HEK293 (cell line): ENCODE measurements around the gene C2orf42.

Experiments used
- BCL11B ChIP-seq: fragments of 450-650 bp; formaldehyde crosslinking; IDR thresholded peaks from 2 replicates; pipeline ENCODE4 v1.5.1; 2016; ENCODE audit warnings: low read depth, missing biosample characterization, missing genetic modification characterization
- EGR2 ChIP-seq: fragments of 450-650 bp; formaldehyde crosslinking; IDR thresholded peaks from 2 replicates; pipeline ENCODE4 v1.5.1; 2016; ENCODE audit warnings: low read depth, missing biosample characterization, missing genetic modification characterization
- GLI2 ChIP-seq: fragments of 450-650 bp; formaldehyde crosslinking; IDR thresholded peaks from 2 replicates; pipeline ENCODE4; 2017; ENCODE audit warnings: missing biosample characterization, missing genetic modification characterization, low read depth, borderline replicate concordance
- GLI4 ChIP-seq: fragments of 450-650 bp; formaldehyde crosslinking; IDR thresholded peaks from 2 replicates; pipeline ENCODE4 v1.5.1; 2016; ENCODE audit warnings: missing biosample characterization, missing genetic modification characterization
- HOXC10 ChIP-seq: sonication (generic); formaldehyde crosslinking; IDR thresholded peaks from 2 replicates; pipeline ENCODE4 v1.8.1; 2023; ENCODE audit warnings: mild to moderate bottlenecking, missing genetic modification reagents
- KLF16 ChIP-seq: fragments of 450-650 bp; formaldehyde crosslinking; IDR thresholded peaks from 2 replicates; pipeline ENCODE4 v1.5.1; 2017; ENCODE audit warnings: missing biosample characterization, missing genetic modification characterization
- OVOL3 ChIP-seq: fragments of 450-650 bp; formaldehyde crosslinking; IDR thresholded peaks from 2 replicates; pipeline ENCODE4 v1.5.1; 2016; ENCODE audit warnings: missing biosample characterization, missing genetic modification characterization
- SP2 ChIP-seq: fragments of 450-650 bp; formaldehyde crosslinking; IDR thresholded peaks from 2 replicates; pipeline ENCODE4 v1.5.1; 2016; ENCODE audit warnings: missing biosample characterization, missing genetic modification characterization
- TRIM28 ChIP-seq: IDR thresholded peaks from 2 replicates; pipeline ENCODE4 v1.6.1; 2011; ENCODE audit warnings: low read length, control low read depth, borderline replicate concordance
- YY1 ChIP-seq: fragments of 450-650 bp; formaldehyde crosslinking; IDR thresholded peaks from 2 replicates; pipeline ENCODE4 v1.5.1; 2018; ENCODE audit warnings: missing biosample characterization, missing genetic modification characterization
- ZBTB48 ChIP-seq: fragments of 450-650 bp; formaldehyde crosslinking; IDR thresholded peaks from 2 replicates; pipeline ENCODE4 v1.5.1; 2016; ENCODE audit warnings: missing biosample characterization, missing genetic modification characterization
- ZBTB8A ChIP-seq: fragments of 450-650 bp; formaldehyde crosslinking; IDR thresholded peaks from 2 replicates; pipeline ENCODE4 v1.5.1; 2016; ENCODE audit warnings: missing biosample characterization, missing genetic modification characterization
- ZFP41 ChIP-seq: fragments of 450-650 bp; formaldehyde crosslinking; IDR thresholded peaks from 2 replicates; pipeline ENCODE4 v1.5.1; 2016; ENCODE audit warnings: missing biosample characterization, missing genetic modification characterization, borderline replicate concordance
- ZNF138 ChIP-seq: fragments of 450-650 bp; formaldehyde crosslinking; IDR thresholded peaks from 2 replicates; pipeline ENCODE4 v1.5.1; 2016; ENCODE audit warnings: missing biosample characterization, missing genetic modification characterization, borderline replicate concordance
- ZNF16 ChIP-seq: fragments of 450-650 bp; formaldehyde crosslinking; IDR thresholded peaks from 2 replicates; pipeline ENCODE4 v1.5.1; 2016; ENCODE audit warnings: low read depth, missing biosample characterization, missing genetic modification characterization
- ZNF214 ChIP-seq: fragments of 450-650 bp; formaldehyde crosslinking; IDR thresholded peaks from 2 replicates; pipeline ENCODE4 v1.5.1; 2017; ENCODE audit warnings: missing biosample characterization, mild to moderate bottlenecking, missing genetic modification characterization, borderline replicate concordance
- ZNF221 ChIP-seq: fragments of 450-650 bp; formaldehyde crosslinking; IDR thresholded peaks from 2 replicates; pipeline ENCODE4 v1.5.1; 2017; ENCODE audit warnings: missing biosample characterization, missing genetic modification characterization, borderline replicate concordance
- ZNF248 ChIP-seq: fragments of 450-650 bp; formaldehyde crosslinking; IDR thresholded peaks from 2 replicates; pipeline ENCODE4 v1.5.1; 2017; ENCODE audit warnings: missing biosample characterization, missing genetic modification characterization
- ZNF335 ChIP-seq: fragments of 450-650 bp; formaldehyde crosslinking; conservative IDR thresholded peaks from 2 replicates; pipeline ENCODE4 v1.5.1; 2016; ENCODE audit warnings: missing biosample characterization, missing genetic modification characterization
- ZNF366 ChIP-seq: fragments of 450-650 bp; formaldehyde crosslinking; conservative IDR thresholded peaks from 2 replicates; pipeline ENCODE4 v1.5.1; 2016; ENCODE audit warnings: missing biosample characterization, missing genetic modification characterization
- ZNF391 ChIP-seq: fragments of 450-650 bp; formaldehyde crosslinking; IDR thresholded peaks from 2 replicates; pipeline ENCODE4 v1.5.1; 2016; ENCODE audit warnings: low read depth, missing biosample characterization, missing genetic modification characterization, borderline replicate concordance
- ZNF426 ChIP-seq: fragments of 450-650 bp; formaldehyde crosslinking; IDR thresholded peaks from 2 replicates; pipeline ENCODE4 v1.5.1; 2017; ENCODE audit warnings: missing biosample characterization, missing genetic modification characterization, mild to moderate bottlenecking, inconsistent platforms, moderate library complexity
- ZNF544 ChIP-seq: fragments of 450-650 bp; formaldehyde crosslinking; IDR thresholded peaks from 2 replicates; pipeline ENCODE4 v1.5.0; 2017; ENCODE audit warnings: missing biosample characterization, missing genetic modification characterization
- ZNF585B ChIP-seq: fragments of 450-650 bp; formaldehyde crosslinking; IDR thresholded peaks from 2 replicates; pipeline ENCODE4 v1.5.1; 2016; ENCODE audit warnings: missing biosample characterization, missing genetic modification characterization
- ZNF658 ChIP-seq: fragments of 450-650 bp; formaldehyde crosslinking; IDR thresholded peaks from 2 replicates; pipeline ENCODE4; 2016; ENCODE audit warnings: missing biosample characterization, missing genetic modification characterization
- ZNF664 ChIP-seq: fragments of 450-650 bp; formaldehyde crosslinking; IDR thresholded peaks from 2 replicates; pipeline ENCODE4 v1.5.1; 2016; ENCODE audit warnings: missing biosample characterization, missing genetic modification characterization
- ZNF830 ChIP-seq: fragments of 450-650 bp; IDR thresholded peaks from 2 replicates; pipeline ENCODE4 v1.5.0; 2018; ENCODE audit warnings: missing biosample characterization, missing genetic modification characterization, low read depth, mild to moderate bottlenecking, moderate library complexity
- ZSCAN30 ChIP-seq: fragments of 450-650 bp; IDR thresholded peaks from 2 replicates; pipeline ENCODE4 v1.5.1; 2018; ENCODE audit warnings: missing biosample characterization, mild to moderate bottlenecking, missing genetic modification characterization, moderate library complexity
- TF ChIP-seq, protein P1 (sequence below): fragments of 450-650 bp; formaldehyde crosslinking; IDR thresholded peaks from 2 replicates; pipeline ENCODE4 v1.5.1; 2016; ENCODE audit warnings: missing biosample characterization, missing genetic modification characterization, borderline replicate concordance
- TF ChIP-seq, protein P2 (sequence below): fragments of 450-650 bp; formaldehyde crosslinking; IDR thresholded peaks from 2 replicates; pipeline ENCODE4 v1.5.1; 2016; ENCODE audit warnings: missing biosample characterization, missing genetic modification characterization
- TF ChIP-seq, protein P3 (sequence below): fragments of 450-650 bp; formaldehyde crosslinking; IDR thresholded peaks from 2 replicates; pipeline ENCODE4 v1.5.1; 2017; ENCODE audit warnings: missing biosample characterization, missing genetic modification characterization
- TF ChIP-seq, protein P4 (sequence below): fragments of 450-650 bp; formaldehyde crosslinking; IDR thresholded peaks from 2 replicates; pipeline ENCODE4 v1.5.1; 2016; ENCODE audit warnings: missing biosample characterization, missing genetic modification characterization

Gene C2orf42

DNA sequence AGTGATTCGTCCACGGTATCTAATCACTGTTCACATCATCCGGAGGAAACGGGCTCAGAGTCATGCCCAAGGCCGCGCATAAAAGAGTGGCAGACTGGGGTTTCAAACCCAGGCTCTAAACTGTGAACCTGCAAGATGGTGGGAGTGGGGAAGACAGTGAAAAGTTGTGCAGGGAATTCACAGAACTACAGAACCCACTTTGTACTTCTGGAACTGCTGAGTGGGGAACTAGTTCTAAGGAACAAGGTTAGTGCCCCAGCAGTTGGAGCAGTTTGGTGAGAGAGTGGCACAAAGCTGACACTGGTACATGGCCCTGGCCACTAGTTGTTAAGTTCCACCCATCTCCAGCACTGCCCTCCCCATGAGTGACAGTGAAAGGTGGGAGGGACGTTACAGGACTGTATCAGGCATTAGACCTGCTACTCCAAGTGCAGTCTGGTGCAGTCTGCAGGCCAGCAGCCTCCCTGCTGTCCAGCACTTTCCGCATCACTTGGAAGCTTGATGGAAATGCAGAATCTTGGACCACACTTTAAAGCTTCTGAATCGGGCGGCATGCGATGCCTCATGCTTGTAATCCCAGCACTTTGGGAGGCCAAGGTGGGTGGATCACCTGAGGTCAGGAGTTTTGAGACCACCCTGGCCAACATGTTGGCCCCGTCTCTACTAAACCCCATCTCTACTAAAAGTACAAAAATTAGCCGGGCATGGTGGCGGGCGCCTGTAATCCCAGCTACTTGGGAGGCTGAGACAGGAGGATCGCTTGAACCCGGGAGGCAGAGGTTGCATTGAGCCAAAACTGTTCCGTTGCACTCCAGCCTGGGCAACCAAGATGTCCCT is 47.3 kb downstream of the C2orf42 start (continued):
- TF ChIP-seq, protein P1, sequence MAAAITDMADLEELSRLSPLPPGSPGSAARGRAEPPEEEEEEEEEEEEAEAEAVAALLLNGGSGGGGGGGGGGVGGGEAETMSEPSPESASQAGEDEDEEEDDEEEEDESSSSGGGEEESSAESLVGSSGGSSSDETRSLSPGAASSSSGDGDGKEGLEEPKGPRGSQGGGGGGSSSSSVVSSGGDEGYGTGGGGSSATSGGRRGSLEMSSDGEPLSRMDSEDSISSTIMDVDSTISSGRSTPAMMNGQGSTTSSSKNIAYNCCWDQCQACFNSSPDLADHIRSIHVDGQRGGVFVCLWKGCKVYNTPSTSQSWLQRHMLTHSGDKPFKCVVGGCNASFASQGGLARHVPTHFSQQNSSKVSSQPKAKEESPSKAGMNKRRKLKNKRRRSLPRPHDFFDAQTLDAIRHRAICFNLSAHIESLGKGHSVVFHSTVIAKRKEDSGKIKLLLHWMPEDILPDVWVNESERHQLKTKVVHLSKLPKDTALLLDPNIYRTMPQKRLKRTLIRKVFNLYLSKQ (tag by site-specific recombination), result no peak
- TF ChIP-seq ZBTB48 (tag by site-specific recombination) (no peak), GLI2 (tag by site-specific recombination) (no peak), BCL11B (no peak), HOXC10 (CRISPR knock-in tag) (no peak), ZNF585B (tag by site-specific recombination) (no peak), ZNF138 (no peak), OVOL3 (no peak), ZFP41 (tag by site-specific recombination) (no peak), KLF16 (tag by site-specific recombination) (no peak), GLI4 (tag by site-specific recombination) (no peak), ZNF16 (tag by site-specific recombination) (no peak), ZNF544 (tag by site-specific recombination) (no peak), EGR2 (tag by site-specific recombination) (no peak), ZNF221 (tag by site-specific recombination) (no peak), TRIM28 (no peak), ZNF248 (tag by site-specific recombination) (no peak), ZNF426 (tag by site-specific recombination) (no peak), ZNF366 (no peak), ZBTB8A (tag by site-specific recombination) (no peak), ZSCAN30 (tag by site-specific recombination) (0 out of 2 replicates have a peak, but pooled peaks have one; percentile 8), YY1 (tag by site-specific recombination) (no peak), ZNF830 (tag by site-specific recombination) (no peak), ZNF391 (tag by site-specific recombination) (no peak), ZNF335 (tag by site-specific recombination) (0 out of 2 replicates have a peak, but pooled peaks have one; percentile 7), ZNF214 (tag by site-specific recombination) (no peak), SP2 (tag by site-specific recombination) (peak; percentile 47), ZNF658 (no peak), ZNF664 (no peak)
- TF ChIP-seq, protein P2, sequence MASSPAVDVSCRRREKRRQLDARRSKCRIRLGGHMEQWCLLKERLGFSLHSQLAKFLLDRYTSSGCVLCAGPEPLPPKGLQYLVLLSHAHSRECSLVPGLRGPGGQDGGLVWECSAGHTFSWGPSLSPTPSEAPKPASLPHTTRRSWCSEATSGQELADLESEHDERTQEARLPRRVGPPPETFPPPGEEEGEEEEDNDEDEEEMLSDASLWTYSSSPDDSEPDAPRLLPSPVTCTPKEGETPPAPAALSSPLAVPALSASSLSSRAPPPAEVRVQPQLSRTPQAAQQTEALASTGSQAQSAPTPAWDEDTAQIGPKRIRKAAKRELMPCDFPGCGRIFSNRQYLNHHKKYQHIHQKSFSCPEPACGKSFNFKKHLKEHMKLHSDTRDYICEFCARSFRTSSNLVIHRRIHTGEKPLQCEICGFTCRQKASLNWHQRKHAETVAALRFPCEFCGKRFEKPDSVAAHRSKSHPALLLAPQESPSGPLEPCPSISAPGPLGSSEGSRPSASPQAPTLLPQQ (tag by site-specific recombination), result no peak
- TF ChIP-seq, protein P3, sequence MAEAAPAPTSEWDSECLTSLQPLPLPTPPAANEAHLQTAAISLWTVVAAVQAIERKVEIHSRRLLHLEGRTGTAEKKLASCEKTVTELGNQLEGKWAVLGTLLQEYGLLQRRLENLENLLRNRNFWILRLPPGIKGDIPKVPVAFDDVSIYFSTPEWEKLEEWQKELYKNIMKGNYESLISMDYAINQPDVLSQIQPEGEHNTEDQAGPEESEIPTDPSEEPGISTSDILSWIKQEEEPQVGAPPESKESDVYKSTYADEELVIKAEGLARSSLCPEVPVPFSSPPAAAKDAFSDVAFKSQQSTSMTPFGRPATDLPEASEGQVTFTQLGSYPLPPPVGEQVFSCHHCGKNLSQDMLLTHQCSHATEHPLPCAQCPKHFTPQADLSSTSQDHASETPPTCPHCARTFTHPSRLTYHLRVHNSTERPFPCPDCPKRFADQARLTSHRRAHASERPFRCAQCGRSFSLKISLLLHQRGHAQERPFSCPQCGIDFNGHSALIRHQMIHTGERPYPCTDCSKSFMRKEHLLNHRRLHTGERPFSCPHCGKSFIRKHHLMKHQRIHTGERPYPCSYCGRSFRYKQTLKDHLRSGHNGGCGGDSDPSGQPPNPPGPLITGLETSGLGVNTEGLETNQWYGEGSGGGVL, result no peak
- TF ChIP-seq, protein P4, sequence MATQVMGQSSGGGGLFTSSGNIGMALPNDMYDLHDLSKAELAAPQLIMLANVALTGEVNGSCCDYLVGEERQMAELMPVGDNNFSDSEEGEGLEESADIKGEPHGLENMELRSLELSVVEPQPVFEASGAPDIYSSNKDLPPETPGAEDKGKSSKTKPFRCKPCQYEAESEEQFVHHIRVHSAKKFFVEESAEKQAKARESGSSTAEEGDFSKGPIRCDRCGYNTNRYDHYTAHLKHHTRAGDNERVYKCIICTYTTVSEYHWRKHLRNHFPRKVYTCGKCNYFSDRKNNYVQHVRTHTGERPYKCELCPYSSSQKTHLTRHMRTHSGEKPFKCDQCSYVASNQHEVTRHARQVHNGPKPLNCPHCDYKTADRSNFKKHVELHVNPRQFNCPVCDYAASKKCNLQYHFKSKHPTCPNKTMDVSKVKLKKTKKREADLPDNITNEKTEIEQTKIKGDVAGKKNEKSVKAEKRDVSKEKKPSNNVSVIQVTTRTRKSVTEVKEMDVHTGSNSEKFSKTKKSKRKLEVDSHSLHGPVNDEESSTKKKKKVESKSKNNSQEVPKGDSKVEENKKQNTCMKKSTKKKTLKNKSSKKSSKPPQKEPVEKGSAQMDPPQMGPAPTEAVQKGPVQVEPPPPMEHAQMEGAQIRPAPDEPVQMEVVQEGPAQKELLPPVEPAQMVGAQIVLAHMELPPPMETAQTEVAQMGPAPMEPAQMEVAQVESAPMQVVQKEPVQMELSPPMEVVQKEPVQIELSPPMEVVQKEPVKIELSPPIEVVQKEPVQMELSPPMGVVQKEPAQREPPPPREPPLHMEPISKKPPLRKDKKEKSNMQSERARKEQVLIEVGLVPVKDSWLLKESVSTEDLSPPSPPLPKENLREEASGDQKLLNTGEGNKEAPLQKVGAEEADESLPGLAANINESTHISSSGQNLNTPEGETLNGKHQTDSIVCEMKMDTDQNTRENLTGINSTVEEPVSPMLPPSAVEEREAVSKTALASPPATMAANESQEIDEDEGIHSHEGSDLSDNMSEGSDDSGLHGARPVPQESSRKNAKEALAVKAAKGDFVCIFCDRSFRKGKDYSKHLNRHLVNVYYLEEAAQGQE, result peak; percentile 93
